SK-N-SH (cell line): Measurements from ENCODE around the gene SDF2L1. TPM values are rescaled to one million over a fixed set of nuclear protein-coding genes. Genes with fewer than 3 reads are reported as not detected.
A peak's percentile ranks its signal among the peaks of the same experiment; 100 is the strongest.

Source experiments
- CTCF ChIA-PET: fragments of 300-600, 350-600 bp; formaldehyde crosslinking; extraction: SDS; loops from one replicate; lab custom pipeline; 2021; lab: Yijun Ruan, JAX
- POLR2A ChIA-PET: fragments of 350-600 bp; sonication (Branson Sonifier 250); formaldehyde crosslinking; extraction: SDS; loops from one replicate; lab custom pipeline; 2020; ENCODE audit warnings: antibody characterized with exemption, inconsistent platforms; lab: Yijun Ruan, JAX
- DNase-seq: peaks from one replicate; pipeline ENCODE4 v3.0.0; 2012
- H2AFZ ChIP-seq: fragments of 200-600 bp; sonication (generic); 2 replicates; pipeline ENCODE4 v1.8.1; 2016; ENCODE audit warnings: antibody characterized with exemption, mild to moderate bottlenecking, low read depth
- H3F3A ChIP-seq: fragments of 200-600 bp; sonication (generic); replicated peaks from 2 replicates; pipeline ENCODE3; 2016; ENCODE audit warnings: antibody characterized with exemption, mild to moderate bottlenecking; ENCODE audit not compliant: insufficient read depth
- H3K27ac ChIP-seq, 2 experiments: fragments of 200-500 bp in 1 of 2; fragments of 200-600 bp in 1 of 2; sonication (Bioruptor generic) in 1 of 2; sonication (generic), shearing (Covaris generic) in 1 of 2; 2 replicates each; pipeline versions ENCODE4 v1.5.1 to v1.6.1; 2014 to 2016; ENCODE audit warnings: low read depth in 2 of 2, inconsistent platforms in 1 of 2, low read length in 1 of 2, mild to moderate bottlenecking in 1 of 2, mixed read lengths in 1 of 2
- H3K27me3 ChIP-seq: fragments of 200-600 bp; sonication (generic), shearing (Covaris generic); 2 replicates; pipeline ENCODE4 v1.6.1; 2016; ENCODE audit warnings: mixed run types; ENCODE audit not compliant: insufficient read depth
- H3K36me3 ChIP-seq, 2 experiments: fragments of 200-500 bp in 1 of 2; fragments of 200-600 bp in 1 of 2; sonication (Bioruptor generic) in 1 of 2; sonication (generic) in 1 of 2; replicated peaks in 1 of 2; 2 replicates each; pipeline versions ENCODE3 to v1.5.1; 2014 to 2016; ENCODE audit warnings: low read length in 1 of 2, mild to moderate bottlenecking in 1 of 2; ENCODE audit not compliant: insufficient read depth in 2 of 2, control insufficient read depth in 1 of 2
- H3K4me1 ChIP-seq, 2 experiments: fragments of 200-500 bp in 1 of 2; fragments of 200-600 bp in 1 of 2; sonication (Bioruptor generic) in 1 of 2; sonication (generic), shearing (Covaris generic) in 1 of 2; 2 replicates each; pipeline versions ENCODE4 v1.5.1 to v1.6.1; 2014 to 2016; ENCODE audit warnings: low read depth in 1 of 2, low read length in 1 of 2, mixed run types in 1 of 2; ENCODE audit not compliant: insufficient read depth in 2 of 2, control insufficient read depth in 1 of 2
- H3K4me2 ChIP-seq: fragments of 200-600 bp; sonication (generic), shearing (Covaris generic); 2 replicates; pipeline ENCODE4 v1.6.1; 2017; ENCODE audit warnings: mixed run types
- H3K4me3 ChIP-seq, 2 experiments: fragments of 200-500 bp in 1 of 2; fragments of 200-600 bp in 1 of 2; sonication (Bioruptor generic) in 1 of 2; sonication (generic), shearing (Covaris generic) in 1 of 2; 2 replicates each; pipeline versions ENCODE4 v1.5.1 to v1.8.1; 2014 to 2016; ENCODE audit warnings: low read depth in 2 of 2, inconsistent platforms in 1 of 2, low read length in 1 of 2, mild to moderate bottlenecking in 1 of 2, mixed read lengths in 1 of 2, moderate library complexity in 1 of 2
- H3K79me2 ChIP-seq: fragments of 200-600 bp; sonication (generic); 2 replicates; pipeline ENCODE4 v1.8.1; 2017; ENCODE audit warnings: mild to moderate bottlenecking; ENCODE audit not compliant: insufficient read depth
- H3K9ac ChIP-seq: fragments of 200-600 bp; sonication (generic); 2 replicates; pipeline ENCODE4 v1.6.1; 2017; ENCODE audit warnings: mixed run types
- H3K9me2 ChIP-seq: fragments of 200-600 bp; sonication (generic); 2 replicates; pipeline ENCODE4 v1.6.1; 2017; ENCODE audit warnings: mixed run types
- H3K9me3 ChIP-seq: fragments of 200-600 bp; sonication (generic); 2 replicates; pipeline ENCODE4 v1.6.1; 2017; ENCODE audit warnings: mixed run types, mild to moderate bottlenecking, moderate library complexity
- H4K20me1 ChIP-seq: fragments of 200-600 bp; sonication (generic); 2 replicates; pipeline ENCODE4 v1.6.1; 2017; ENCODE audit warnings: mild to moderate bottlenecking, mixed run types; ENCODE audit not compliant: insufficient read depth
- ELF1 ChIP-seq: IDR thresholded peaks from 2 replicates; pipeline ENCODE4 v1.4.0; 2012
- FOXJ3 ChIP-seq: sonication (generic); formaldehyde crosslinking; IDR thresholded peaks from 2 replicates; pipeline ENCODE4 v1.5.1; 2020; ENCODE audit warnings: mild to moderate bottlenecking, missing genetic modification reagents
- GATA2 ChIP-seq: sonication (generic); formaldehyde crosslinking; IDR thresholded peaks from 2 replicates; pipeline ENCODE4 v1.5.0; 2020; ENCODE audit warnings: mild to moderate bottlenecking, missing genetic modification reagents
- JUND ChIP-seq: IDR thresholded peaks from 2 replicates; pipeline ENCODE4 v1.4.0; 2012
- MEF2A ChIP-seq: IDR thresholded peaks from 2 replicates; pipeline ENCODE4 v1.4.0; 2012; ENCODE audit warnings: low read depth, borderline replicate concordance
- MXI1 ChIP-seq: IDR thresholded peaks from 2 replicates; pipeline ENCODE4 v1.6.1; 2012; ENCODE audit warnings: mild to moderate bottlenecking, low read depth, low read length, improper control_type of control experiment
- NFIC ChIP-seq: IDR thresholded peaks from 2 replicates; pipeline ENCODE4 v1.4.0; 2012; ENCODE audit warnings: borderline replicate concordance
- RAD21 ChIP-seq: IDR thresholded peaks from 2 replicates; pipeline ENCODE4 v1.6.1; 2012; ENCODE audit warnings: mild to moderate bottlenecking, low read length
- SIN3A ChIP-seq: IDR thresholded peaks from 2 replicates; pipeline ENCODE4 v1.6.1; 2012; ENCODE audit warnings: low read depth, mild to moderate bottlenecking, low read length, moderate library complexity, borderline replicate concordance
- SMC3 ChIP-seq: IDR thresholded peaks from 2 replicates; pipeline ENCODE4 v1.6.1; 2012; ENCODE audit warnings: low read depth, low read length, improper control_type of control experiment
- TAF1 ChIP-seq: IDR thresholded peaks from 2 replicates; pipeline ENCODE4 v1.6.1; 2012; ENCODE audit warnings: low read depth, mild to moderate bottlenecking, low read length, moderate library complexity, borderline replicate concordance
- WGBS: methylation state at CpG from one replicate; pipeline ENCODE4 v1.1.6; 2017; ENCODE audit warnings: low lambda C conversion rate; 5-methylcytosine and 5-hydroxymethylcytosine counted together
- polyA plus RNA-seq, 3 experiments: library from polyadenylated mRNA; depleted of rRNA; stranded (reverse); fragments of >200 nt; gene quantifications; 2 replicates each; pipeline ENCODE4 v1.2.3, GENCODE V29; 2012
- TF ChIP-seq, protein P1 (sequence below): fragments of 150-350 bp; IDR thresholded peaks from 2 replicates; pipeline ENCODE4 v1.6.1; 2016; ENCODE audit warnings: mild to moderate bottlenecking, low read depth, low read length
- TF ChIP-seq, protein P2 (sequence below): IDR thresholded peaks from 2 replicates; pipeline ENCODE4 v1.4.0; 2012; ENCODE audit warnings: low read depth, borderline replicate concordance
- TF ChIP-seq, protein P3 (sequence below): fragments of 150-350 bp; IDR thresholded peaks from 2 replicates; pipeline ENCODE4 v1.6.1; 2017; ENCODE audit warnings: antibody characterized with exemption, low read length, low read depth, borderline replicate concordance
- TF ChIP-seq, protein P4 (sequence below): IDR thresholded peaks from 2 replicates; pipeline ENCODE4; 2012
- TF ChIP-seq, protein P5 (sequence below): IDR thresholded peaks from 2 replicates; pipeline ENCODE4 v1.6.1; 2012; ENCODE audit warnings: mild to moderate bottlenecking, low read depth, low read length, moderate library complexity
- TF ChIP-seq, protein P6 (sequence below): IDR thresholded peaks from 2 replicates; pipeline ENCODE4 v1.4.0; 2012; ENCODE audit warnings: low read depth, borderline replicate concordance
- TF ChIP-seq, protein P7 (sequence below): IDR thresholded peaks from 2 replicates; pipeline ENCODE4 v1.4.0; 2012; ENCODE audit warnings: low read depth

SDF2L1 gene
- polyA plus RNA-seq, 1 of the 3 experiments (the other 2 are of a cell fraction), result 60.9 TPM

DNA sequence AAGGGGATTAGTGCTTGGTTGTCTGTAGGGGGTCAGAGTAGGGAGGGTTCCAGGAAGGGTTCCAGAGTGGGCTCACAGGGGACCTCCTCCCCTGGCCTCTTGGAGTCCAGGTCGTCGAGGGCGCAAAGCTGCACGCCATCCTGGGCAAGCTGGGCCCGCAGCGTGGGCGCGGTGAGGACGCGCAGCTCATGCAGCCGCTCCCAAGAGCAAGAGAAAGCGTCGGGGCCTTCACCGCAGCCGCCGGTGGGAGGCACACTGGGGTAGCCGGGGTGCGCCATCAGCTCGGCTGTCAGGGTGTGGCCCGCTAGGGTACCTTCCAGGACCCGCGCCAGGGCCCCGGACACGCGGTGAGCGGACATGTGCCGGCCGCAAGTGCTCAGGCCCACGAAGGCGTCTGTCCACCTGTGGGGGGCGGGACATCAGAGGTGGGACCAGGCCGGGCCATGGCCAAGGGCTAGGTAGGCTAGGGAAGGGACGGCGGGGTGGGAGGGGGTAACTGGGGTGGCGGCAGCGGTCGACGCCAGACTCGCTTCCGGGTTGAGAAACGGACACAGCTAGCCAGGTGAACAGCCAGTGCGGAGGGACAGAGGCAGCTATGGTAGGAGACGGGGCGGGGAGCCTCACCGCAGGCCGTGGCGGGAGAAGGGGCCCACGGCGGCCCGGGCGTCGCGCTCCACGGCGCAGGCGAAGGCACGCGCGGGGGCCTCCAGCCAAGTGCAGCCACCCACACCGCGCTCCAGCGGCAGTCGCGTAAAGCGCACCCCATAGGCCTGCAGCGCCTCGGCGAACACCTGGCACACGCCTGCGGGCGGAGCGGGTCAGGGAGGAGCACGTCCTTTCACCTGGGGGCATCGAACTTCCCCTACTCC lies 13.5 kb upstream of the SDF2L1 start:
- Histone ChIP-seq H4K20me1 (peaks cover 49% of the 10 kb centered on the region), H3K27me3 (no peaks in the 10 kb centered on the region), H3K9me3 (no peaks in the 10 kb centered on the region), H3F3A (peaks cover 19% of the 10 kb centered on the region), H3K36me3 (peaks cover 5 to 18% of the 10 kb centered on the region in 2 experiments), H3K79me2 (peaks cover 42% of the 10 kb centered on the region; the same call in 1 of the 2 replicates), H3K4me1 (peaks cover 6 to 19% of the 10 kb centered on the region in 2 experiments; a peak in 1 of 4 replicates), H2AFZ (no peak overlapping the region), H3K9me2 (no peaks in the 10 kb centered on the region), H3K4me3 (peak overlapping the region; percentile 90 to 97), H3K4me2 (peak overlapping the region; percentile 93), H3K9ac (peak overlapping the region; percentile 91), H3K27ac (peak overlapping the region in 1 of 2 experiments; percentile 79; a peak in 1 of 4 replicates)
- ChIA-PET POLR2A (interaction anchor here (1.0 to 1.5 kb wide), 3 partner anchors 8 to 37 kb away, joined by 3 to 20 read pairs (median 6); partner anchors contain the start of genes PPIL2 and SDF2L1), CTCF (interaction anchor here (1.0 to 11.2 kb wide), 21 partner anchors 7 to 344 kb away, joined by 3 to 145 read pairs (median 4); partner anchors contain the start of gene SDF2L1)
- TF ChIP-seq, protein P1, sequence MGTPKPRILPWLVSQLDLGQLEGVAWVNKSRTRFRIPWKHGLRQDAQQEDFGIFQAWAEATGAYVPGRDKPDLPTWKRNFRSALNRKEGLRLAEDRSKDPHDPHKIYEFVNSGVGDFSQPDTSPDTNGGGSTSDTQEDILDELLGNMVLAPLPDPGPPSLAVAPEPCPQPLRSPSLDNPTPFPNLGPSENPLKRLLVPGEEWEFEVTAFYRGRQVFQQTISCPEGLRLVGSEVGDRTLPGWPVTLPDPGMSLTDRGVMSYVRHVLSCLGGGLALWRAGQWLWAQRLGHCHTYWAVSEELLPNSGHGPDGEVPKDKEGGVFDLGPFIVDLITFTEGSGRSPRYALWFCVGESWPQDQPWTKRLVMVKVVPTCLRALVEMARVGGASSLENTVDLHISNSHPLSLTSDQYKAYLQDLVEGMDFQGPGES, result no peak
- TF ChIP-seq ELF1 (no peak), GATA2 (CRISPR knock-in tag) (no peak), TAF1 (no peak), JUND (no peak), SMC3 (no peak), FOXJ3 (CRISPR knock-in tag) (no peak), MEF2A (no peak), MXI1 (no peak), SIN3A (no peak), RAD21 (no peak), NFIC (no peak)
- TF ChIP-seq, protein P2, sequence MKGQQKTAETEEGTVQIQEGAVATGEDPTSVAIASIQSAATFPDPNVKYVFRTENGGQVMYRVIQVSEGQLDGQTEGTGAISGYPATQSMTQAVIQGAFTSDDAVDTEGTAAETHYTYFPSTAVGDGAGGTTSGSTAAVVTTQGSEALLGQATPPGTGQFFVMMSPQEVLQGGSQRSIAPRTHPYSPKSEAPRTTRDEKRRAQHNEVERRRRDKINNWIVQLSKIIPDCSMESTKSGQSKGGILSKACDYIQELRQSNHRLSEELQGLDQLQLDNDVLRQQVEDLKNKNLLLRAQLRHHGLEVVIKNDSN, result no peak
- TF ChIP-seq, protein P3, sequence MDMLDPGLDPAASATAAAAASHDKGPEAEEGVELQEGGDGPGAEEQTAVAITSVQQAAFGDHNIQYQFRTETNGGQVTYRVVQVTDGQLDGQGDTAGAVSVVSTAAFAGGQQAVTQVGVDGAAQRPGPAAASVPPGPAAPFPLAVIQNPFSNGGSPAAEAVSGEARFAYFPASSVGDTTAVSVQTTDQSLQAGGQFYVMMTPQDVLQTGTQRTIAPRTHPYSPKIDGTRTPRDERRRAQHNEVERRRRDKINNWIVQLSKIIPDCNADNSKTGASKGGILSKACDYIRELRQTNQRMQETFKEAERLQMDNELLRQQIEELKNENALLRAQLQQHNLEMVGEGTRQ, result no peak
- TF ChIP-seq, protein P4, sequence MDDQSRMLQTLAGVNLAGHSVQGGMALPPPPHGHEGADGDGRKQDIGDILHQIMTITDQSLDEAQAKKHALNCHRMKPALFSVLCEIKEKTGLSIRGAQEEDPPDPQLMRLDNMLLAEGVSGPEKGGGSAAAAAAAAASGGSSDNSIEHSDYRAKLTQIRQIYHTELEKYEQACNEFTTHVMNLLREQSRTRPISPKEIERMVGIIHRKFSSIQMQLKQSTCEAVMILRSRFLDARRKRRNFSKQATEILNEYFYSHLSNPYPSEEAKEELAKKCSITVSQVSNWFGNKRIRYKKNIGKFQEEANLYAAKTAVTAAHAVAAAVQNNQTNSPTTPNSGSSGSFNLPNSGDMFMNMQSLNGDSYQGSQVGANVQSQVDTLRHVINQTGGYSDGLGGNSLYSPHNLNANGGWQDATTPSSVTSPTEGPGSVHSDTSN, result no peak
- TF ChIP-seq, protein P5, sequence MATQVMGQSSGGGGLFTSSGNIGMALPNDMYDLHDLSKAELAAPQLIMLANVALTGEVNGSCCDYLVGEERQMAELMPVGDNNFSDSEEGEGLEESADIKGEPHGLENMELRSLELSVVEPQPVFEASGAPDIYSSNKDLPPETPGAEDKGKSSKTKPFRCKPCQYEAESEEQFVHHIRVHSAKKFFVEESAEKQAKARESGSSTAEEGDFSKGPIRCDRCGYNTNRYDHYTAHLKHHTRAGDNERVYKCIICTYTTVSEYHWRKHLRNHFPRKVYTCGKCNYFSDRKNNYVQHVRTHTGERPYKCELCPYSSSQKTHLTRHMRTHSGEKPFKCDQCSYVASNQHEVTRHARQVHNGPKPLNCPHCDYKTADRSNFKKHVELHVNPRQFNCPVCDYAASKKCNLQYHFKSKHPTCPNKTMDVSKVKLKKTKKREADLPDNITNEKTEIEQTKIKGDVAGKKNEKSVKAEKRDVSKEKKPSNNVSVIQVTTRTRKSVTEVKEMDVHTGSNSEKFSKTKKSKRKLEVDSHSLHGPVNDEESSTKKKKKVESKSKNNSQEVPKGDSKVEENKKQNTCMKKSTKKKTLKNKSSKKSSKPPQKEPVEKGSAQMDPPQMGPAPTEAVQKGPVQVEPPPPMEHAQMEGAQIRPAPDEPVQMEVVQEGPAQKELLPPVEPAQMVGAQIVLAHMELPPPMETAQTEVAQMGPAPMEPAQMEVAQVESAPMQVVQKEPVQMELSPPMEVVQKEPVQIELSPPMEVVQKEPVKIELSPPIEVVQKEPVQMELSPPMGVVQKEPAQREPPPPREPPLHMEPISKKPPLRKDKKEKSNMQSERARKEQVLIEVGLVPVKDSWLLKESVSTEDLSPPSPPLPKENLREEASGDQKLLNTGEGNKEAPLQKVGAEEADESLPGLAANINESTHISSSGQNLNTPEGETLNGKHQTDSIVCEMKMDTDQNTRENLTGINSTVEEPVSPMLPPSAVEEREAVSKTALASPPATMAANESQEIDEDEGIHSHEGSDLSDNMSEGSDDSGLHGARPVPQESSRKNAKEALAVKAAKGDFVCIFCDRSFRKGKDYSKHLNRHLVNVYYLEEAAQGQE, result no peak
- TF ChIP-seq, protein P6, sequence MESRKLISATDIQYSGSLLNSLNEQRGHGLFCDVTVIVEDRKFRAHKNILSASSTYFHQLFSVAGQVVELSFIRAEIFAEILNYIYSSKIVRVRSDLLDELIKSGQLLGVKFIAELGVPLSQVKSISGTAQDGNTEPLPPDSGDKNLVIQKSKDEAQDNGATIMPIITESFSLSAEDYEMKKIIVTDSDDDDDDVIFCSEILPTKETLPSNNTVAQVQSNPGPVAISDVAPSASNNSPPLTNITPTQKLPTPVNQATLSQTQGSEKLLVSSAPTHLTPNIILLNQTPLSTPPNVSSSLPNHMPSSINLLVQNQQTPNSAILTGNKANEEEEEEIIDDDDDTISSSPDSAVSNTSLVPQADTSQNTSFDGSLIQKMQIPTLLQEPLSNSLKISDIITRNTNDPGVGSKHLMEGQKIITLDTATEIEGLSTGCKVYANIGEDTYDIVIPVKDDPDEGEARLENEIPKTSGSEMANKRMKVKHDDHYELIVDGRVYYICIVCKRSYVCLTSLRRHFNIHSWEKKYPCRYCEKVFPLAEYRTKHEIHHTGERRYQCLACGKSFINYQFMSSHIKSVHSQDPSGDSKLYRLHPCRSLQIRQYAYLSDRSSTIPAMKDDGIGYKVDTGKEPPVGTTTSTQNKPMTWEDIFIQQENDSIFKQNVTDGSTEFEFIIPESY, result no peak
- TF ChIP-seq, protein P7, sequence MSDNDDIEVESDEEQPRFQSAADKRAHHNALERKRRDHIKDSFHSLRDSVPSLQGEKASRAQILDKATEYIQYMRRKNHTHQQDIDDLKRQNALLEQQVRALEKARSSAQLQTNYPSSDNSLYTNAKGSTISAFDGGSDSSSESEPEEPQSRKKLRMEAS, result no peak
- peak; percentile 41 for DNase-seq
- 59% methylated on average over 38 of the region's 74 CpGs for WGBS
